ENCODE results near the gene WDR89.

GRCh38 chr14:63677891-63678379 is 36.3 kb upstream of the WDR89 start:
- no peak for TF ChIP-seq CTCF (IDR thresholded peaks at IDR 0.05; ENCODE audit: low read depth, low read length)
- no peak for TF ChIP-seq EZH2phosphoT487 (IDR thresholded peaks at IDR 0.05; ENCODE audit: low read depth)

Measured in OCI-LY3 (cell line).